ENCODE measurements around the gene MTG2. TPM values are rescaled to one million over a fixed set of nuclear protein-coding genes. Genes with fewer than 3 reads are reported as not detected.

Gene MTG2
- total and polyA plus RNA-seq, 9 donors = 12.7 to 36.9 (median 33.3) TPM

DNA sequence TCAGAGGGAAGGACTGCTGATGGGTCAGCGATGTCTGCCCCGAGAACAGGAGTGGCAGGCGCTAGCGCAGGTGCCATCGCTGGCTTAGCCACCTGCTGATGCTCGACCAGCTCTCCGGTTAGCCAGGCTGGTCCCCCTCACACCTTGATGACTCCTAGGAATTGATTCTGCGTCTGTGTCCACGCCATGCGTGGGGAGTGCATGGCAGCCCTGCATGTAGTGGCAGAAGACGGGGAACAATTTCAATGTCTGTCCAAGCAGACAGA, 32.6 kb upstream of the MTG2 start:
- Histone ChIP-seq H3K36me3 (no peaks in the 10 kb centered on the region), H3K4me3 (no peak overlapping the region), H3K9me3 (no peaks in the 10 kb centered on the region), H3K27ac (no peak overlapping the region), H3K4me1 (ENCODE audit: insufficient read depth) (peaks cover 17% of the 10 kb centered on the region), H3K27me3 (no peaks in the 10 kb centered on the region)
- 91 to 97% (median 91%) methylated on average over 11 of the region's 11 CpGs for WGBS, 3 donors
- DNase-seq = no peak
- TF ChIP-seq EP300 (IDR thresholded peaks at IDR 0.05) = no peak
- no peak for TF ChIP-seq POLR2A (IDR thresholded peaks at IDR 0.05)
- TF ChIP-seq, protein P1, sequence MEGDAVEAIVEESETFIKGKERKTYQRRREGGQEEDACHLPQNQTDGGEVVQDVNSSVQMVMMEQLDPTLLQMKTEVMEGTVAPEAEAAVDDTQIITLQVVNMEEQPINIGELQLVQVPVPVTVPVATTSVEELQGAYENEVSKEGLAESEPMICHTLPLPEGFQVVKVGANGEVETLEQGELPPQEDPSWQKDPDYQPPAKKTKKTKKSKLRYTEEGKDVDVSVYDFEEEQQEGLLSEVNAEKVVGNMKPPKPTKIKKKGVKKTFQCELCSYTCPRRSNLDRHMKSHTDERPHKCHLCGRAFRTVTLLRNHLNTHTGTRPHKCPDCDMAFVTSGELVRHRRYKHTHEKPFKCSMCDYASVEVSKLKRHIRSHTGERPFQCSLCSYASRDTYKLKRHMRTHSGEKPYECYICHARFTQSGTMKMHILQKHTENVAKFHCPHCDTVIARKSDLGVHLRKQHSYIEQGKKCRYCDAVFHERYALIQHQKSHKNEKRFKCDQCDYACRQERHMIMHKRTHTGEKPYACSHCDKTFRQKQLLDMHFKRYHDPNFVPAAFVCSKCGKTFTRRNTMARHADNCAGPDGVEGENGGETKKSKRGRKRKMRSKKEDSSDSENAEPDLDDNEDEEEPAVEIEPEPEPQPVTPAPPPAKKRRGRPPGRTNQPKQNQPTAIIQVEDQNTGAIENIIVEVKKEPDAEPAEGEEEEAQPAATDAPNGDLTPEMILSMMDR (IDR thresholded peaks at IDR 0.05) = no peak
- intact Hi-C loops (cut with DNase I) = no loop called here

DNA sequence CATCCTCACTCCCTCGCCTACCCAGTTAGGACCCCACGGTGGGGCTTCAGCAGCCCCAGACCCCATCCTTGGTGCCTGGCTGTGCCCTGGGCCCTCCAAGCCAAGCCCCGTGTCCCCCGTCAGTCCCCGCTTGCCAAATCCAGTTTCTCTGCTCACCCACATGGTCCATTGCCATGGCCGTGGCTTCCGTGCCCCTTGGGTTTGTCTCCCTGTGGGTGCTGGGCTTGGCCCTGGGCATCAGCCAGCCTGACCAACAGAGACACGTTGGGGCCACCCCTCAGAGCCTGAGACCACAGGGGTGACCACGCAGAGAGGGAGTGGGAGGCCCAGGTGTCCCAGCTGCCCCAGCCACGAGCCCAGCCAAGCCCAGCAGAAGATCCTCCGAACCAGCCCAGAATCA, 31.6 kb upstream of the MTG2 start:
- intact Hi-C loops (cut with DNase I) = no loop called here
- no peaks in the 10 kb centered on the region for H3K27me3 ChIP-seq
- H3K27ac ChIP-seq = no peak overlapping the region
- no peak for DNase-seq
- WGBS, 3 donors = 80 to 84% (median 82%) methylated on average over 11 of the region's 11 CpGs
- H3K4me3 ChIP-seq = no peak overlapping the region
- TF ChIP-seq EP300 (IDR thresholded peaks at IDR 0.05) (no peak), POLR2A (IDR thresholded peaks at IDR 0.05) (no peak)
- TF ChIP-seq, protein P1 (IDR thresholded peaks at IDR 0.05) = no peak
- no peaks in the 10 kb centered on the region for H3K36me3 ChIP-seq
- peaks cover 12% of the 10 kb centered on the region for H3K4me1 ChIP-seq (ENCODE audit: insufficient read depth)
- no peaks in the 10 kb centered on the region for H3K9me3 ChIP-seq

DNA sequence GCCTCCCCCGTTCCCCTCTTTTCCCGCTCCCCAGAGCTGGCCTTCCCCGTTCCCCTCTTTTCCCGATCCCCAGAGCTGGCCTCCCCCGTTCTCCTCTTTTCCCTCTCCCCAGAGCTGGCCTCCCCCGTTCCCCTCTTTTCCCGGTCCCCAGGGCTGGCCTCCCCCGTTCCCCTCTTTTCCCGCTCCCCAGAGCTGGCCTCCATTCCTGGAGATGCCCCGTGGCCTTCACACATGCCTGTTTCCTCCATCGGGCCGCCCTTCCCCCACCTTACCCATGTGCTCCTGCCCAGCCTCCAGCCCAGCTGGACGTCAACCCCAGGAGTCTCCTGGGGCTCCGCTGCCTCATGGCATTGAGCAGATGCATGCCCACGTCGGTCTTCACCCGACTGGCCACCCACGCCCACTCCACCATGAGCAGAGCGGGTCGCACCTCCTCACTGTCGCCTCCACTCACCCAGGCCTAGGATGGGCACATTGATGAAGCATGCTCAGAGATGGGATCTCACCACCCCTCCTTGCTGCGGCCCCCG, 30.9 kb upstream of the MTG2 start:
- WGBS, 3 donors = 77 to 81% (median 80%) methylated on average over 22 to 23 of the region's 23 CpGs
- Histone ChIP-seq H3K4me3 (no peak overlapping the region), H3K4me1 (ENCODE audit: insufficient read depth) (peaks cover 16% of the 10 kb centered on the region), H3K36me3 (no peaks in the 10 kb centered on the region), H3K9me3 (no peaks in the 10 kb centered on the region), H3K27me3 (no peaks in the 10 kb centered on the region), H3K27ac (no peak overlapping the region)
- TF ChIP-seq POLR2A (IDR thresholded peaks at IDR 0.05) (no peak), EP300 (IDR thresholded peaks at IDR 0.05) (no peak)
- TF ChIP-seq, protein P1 (IDR thresholded peaks at IDR 0.05) = no peak
- intact Hi-C loops (cut with DNase I) = no loop called here
- no peak for DNase-seq

DNA sequence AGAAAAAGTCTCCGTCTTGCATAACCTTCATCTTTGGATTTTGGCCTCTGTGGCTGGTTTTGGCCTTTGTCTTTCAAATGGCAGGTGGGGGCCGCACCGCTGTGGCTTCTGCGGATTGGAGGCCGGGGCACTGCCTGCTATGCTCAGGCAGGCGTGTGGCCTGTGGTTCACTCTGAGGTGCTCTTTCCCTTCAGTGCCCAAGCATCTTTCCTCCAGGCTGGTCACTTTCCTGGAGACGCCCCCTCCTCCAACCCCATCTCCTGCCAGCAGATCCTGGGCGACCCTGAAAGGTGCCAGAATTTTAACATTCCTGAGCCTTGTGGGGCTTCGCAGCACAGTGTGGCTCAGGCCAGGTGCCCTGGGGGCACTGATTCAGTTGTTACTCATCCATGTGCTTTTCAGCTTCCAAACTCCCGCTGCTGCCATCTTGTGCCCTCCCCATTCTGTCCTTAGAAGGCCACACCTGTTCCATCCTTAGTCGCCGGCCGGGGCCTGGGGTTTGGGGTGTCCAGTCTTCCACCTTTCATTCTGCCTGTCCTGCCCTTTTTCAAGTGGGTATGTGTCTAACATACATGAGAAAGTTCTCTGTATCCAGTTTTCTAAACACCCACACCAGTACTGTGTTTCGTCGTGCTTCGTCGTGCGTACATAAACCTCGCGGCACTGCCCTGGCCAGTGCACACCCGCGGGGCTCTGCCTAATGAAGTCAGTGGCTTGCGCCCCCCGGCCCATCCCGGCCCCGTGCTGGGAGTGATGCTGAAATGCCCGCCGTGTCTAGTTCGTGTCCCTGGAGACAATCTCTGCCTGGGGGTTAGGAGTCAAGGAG, 27.2 kb upstream of the MTG2 start:
- no peaks in the 10 kb centered on the region for H3K27me3 ChIP-seq
- H3K27ac ChIP-seq = no peak overlapping the region
- intact Hi-C loops (cut with DNase I) = loop anchor here in 1 of 4 donors (5.0 kb wide), 1 partner anchor 143 kb away; no protein-coding TSS in a partner anchor
- TF ChIP-seq, protein P1 (IDR thresholded peaks at IDR 0.05) = no peak
- TF ChIP-seq POLR2A (IDR thresholded peaks at IDR 0.05) = no peak
- TF ChIP-seq EP300 (IDR thresholded peaks at IDR 0.05) = no peak
- no peak for DNase-seq
- WGBS, 3 donors = 85 to 90% (median 86%) methylated on average over 29 of the region's 29 CpGs
- no peaks in the 10 kb centered on the region for H3K9me3 ChIP-seq
- peaks cover 8% of the 10 kb centered on the region for H3K4me1 ChIP-seq (ENCODE audit: insufficient read depth)
- no peaks in the 10 kb centered on the region for H3K36me3 ChIP-seq
- H3K4me3 ChIP-seq = no peak overlapping the region

All from ovary (tissue), 9 donors.